HG02588 (cell line): ENCODE measurements around the gene ANO5.

Experiments used
- ATAC-seq: cut with Tn5 transposase; IDR thresholded peaks from one replicate; pipeline ENCODE4 v1.9.1; 2021; ENCODE audit warnings: mild to moderate bottlenecking, moderate library complexity; ENCODE audit not compliant: unreplicated experiment

Gene ANO5, protein sequence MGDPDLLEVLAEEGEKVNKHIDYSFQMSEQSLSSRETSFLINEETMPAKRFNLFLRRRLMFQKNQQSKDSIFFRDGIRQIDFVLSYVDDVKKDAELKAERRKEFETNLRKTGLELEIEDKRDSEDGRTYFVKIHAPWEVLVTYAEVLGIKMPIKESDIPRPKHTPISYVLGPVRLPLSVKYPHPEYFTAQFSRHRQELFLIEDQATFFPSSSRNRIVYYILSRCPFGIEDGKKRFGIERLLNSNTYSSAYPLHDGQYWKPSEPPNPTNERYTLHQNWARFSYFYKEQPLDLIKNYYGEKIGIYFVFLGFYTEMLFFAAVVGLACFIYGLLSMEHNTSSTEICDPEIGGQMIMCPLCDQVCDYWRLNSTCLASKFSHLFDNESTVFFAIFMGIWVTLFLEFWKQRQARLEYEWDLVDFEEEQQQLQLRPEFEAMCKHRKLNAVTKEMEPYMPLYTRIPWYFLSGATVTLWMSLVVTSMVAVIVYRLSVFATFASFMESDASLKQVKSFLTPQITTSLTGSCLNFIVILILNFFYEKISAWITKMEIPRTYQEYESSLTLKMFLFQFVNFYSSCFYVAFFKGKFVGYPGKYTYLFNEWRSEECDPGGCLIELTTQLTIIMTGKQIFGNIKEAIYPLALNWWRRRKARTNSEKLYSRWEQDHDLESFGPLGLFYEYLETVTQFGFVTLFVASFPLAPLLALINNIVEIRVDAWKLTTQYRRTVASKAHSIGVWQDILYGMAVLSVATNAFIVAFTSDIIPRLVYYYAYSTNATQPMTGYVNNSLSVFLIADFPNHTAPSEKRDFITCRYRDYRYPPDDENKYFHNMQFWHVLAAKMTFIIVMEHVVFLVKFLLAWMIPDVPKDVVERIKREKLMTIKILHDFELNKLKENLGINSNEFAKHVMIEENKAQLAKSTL

DNA sequence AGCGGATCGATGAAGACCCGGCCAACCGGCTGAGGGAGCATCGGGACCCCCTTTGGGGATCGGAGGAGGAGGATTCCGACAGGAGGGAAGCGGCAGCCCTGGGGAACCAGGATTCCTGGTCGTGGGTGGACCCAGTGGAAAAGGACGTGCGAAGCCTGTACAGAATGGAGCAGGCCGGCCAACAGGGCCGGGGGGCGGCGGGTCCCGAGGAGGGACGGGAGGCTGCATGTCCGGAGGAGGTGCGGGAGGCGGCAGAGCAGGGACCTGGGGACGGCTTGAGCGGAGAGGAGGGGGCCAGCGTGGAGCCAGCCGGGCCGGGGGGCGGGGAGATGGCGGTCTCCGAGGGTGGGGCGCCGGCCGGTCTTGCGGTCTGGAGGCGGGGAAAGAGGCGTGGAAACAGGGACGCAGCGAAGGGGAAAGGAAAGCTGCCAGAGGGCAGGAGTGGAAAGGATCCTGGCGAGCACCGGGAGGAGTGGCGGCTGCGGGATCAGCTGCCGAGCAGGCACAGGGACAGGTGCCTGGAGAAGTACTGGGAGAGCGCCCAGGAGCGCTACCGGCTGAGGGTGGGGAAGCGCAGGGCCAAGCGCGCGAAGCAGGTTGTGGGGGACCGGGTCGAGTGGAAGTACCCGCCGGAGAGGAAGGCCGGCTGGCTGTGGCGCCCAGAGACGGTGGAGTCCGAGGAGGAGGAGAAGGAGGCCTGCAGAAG is at the start of gene ANO5:
TSS of gene ANO5 (plus strand) at position 444 of the 706 bp plus-strand sequence. CDS start 408 bp downstream, outside the sequence.
- ATAC-seq, result peak; percentile 47

DNA sequence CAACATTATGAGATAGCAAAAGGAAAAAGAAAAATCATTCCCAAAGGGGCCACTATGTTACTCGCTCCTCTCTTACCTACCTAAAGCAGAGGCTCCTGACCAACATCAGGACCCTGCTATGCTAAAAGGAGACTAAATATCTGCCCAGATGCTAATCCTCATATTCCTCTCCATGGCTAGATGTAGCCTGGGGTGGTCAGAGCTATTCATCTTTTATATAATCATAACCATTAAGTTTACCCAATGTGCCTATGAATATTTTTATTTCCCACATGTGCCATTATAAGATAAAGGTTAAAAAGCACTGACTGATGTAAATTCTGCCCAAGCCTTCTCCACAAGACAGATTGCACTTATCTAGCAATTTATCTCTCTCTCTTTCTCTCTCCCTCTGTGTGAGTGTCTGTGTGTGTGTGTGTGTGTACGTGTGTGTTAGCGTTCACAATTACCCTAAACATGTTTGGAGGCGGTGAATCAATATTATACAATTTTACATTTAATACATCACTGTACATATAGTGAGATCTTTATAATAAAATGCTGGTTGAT is 41.2 kb upstream of the ANO5 start:
- no peak for ATAC-seq

DNA sequence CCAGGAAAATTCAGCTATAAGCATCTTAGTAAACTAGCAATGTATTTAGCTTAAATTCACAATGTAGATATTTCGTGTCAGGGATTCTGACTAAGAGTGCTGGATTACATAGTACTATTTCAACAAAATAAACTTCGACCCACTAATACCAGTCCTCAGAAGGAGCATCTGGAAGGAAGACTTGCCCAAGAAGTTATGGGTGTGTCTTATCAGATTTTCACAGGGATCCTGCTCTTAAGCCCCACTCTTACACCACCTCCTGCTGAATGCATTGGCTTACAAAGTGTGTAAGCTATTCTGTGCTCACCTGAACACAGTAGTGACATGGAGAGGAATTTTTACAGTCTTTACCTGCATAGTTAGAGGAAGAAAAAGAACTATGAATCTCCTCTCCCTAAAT is 35.4 kb upstream of the ANO5 start:
- ATAC-seq, result no peak

DNA sequence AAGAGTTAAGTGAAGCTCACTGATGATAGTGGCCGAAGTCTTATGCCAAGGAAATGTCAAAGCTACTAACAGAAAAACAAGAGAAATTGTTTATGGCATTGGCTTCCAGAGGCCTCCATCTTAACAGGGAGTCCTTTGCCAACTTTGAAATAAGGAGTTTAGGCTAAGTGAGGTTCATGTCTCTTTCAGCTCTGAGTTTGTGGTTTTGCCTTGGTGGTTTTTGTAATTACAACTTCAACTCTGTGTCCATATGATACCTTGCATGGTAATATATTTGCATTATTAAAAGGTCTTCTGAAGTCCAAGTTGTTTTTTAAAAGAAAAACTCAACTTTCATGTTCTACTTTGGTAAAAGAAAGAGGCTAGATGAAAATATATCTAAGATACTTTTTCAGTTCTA is 31.4 kb upstream of the ANO5 start:
- no peak for ATAC-seq

DNA sequence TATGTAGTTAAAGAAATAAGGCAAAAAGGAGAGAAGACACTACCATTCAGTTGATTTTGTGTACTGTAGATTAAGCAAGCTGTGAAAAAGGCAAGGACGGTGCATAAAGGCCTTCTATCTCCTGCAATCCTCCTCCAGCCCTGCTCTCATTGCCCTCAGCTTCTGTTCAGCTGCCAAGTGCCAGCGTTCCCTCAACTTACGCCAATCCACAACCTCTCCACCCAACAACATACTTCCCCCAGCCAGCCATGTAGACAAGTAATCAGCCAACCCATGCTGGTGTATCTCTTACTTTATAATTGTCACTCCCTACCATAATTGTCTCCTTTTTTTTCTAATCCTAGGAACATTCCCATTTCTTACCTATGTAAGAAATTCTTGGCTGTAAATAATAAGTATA is 30.1 kb upstream of the ANO5 start:
- ATAC-seq, result no peak

DNA sequence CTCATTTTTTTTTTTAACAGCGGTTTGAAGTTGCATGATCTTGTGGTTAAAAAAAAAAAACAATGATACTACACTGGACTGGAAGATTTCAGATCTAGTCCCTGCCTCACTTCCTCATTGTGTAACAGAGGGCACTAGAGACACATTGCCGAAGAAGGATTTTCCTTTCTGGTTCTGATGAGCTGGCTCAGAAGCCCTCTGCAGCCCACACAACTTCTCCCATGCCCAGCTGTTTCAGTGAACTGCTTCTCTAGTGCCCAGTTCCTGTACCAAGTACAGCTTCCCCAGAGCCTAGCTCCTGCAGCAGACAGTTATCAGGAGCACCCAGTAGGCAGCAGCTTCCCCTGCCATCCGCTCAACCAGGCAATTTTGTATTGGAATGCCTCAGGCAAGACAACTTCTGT is 29.5 kb upstream of the ANO5 start:
- ATAC-seq, result peak; percentile 90

DNA sequence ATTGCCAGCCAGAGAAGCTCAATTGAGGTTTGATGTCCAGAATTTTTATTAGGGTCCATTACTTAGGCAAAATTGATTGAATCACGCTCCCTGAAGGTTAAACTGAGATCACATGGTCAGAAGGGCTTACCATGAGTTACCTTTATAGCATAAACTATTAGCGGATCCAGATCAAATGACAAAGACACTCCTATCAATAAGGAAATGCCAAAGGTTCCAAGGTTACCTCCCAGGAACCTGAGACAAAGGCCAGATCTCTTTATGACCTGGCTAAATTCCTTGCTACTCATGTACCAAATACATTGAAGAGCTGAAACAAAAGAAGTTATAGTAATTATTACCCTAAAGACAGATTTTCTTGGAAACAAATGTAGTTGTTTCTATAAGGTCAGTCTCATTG is 27.8 kb upstream of the ANO5 start:
- ATAC-seq, result no peak

DNA sequence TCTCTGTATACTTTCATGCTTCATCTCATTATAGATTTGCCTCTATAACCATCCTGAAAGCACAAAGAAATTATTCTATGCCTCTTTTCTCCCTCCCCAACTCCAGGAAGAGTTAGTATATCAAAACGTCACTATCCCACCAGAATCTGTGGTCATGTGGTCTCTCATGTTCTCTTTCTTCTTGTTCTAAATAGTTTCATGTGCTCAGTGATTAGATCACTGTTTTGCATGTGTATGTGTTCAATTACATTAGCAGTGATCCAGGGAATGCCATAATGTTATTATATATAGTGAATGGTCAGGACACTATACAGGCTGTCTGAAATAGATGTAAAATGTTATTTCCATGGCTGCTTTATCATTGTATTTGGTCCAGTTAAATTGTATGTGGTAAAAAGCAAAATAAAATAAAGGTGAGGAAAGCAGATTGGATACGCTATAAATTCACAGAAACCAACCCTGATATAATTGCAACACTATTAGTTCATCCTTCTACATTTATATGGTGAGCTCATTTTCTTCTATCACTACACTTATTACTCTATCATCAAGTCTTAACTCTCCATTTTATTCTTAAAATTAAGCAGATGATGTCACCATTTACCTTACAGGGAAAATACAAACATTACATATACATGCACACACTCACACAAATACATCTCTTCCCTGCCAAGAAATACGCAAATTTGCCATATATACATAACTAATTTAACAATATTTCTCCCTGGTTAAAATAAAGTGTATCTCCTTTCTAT is 26.9 kb upstream of the ANO5 start:
- no peak for ATAC-seq

DNA sequence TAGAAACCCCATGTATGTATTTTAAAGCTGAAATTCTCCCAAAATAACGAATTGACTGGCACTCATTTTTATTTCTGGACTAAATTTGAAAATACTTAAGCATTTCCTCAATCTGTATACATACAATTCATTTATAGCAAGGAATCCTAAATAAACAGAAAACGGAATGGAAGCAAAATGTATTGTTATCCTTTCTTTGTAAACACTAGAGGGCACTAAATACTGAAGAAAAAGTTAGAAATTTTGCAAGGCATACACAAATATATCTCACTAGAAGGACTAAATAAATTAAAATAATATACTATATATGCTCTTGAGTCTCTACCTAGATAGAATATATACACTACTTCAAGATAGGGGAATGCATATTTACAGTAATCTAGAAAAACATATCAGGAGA is 23.1 kb upstream of the ANO5 start:
- no peak for ATAC-seq

DNA sequence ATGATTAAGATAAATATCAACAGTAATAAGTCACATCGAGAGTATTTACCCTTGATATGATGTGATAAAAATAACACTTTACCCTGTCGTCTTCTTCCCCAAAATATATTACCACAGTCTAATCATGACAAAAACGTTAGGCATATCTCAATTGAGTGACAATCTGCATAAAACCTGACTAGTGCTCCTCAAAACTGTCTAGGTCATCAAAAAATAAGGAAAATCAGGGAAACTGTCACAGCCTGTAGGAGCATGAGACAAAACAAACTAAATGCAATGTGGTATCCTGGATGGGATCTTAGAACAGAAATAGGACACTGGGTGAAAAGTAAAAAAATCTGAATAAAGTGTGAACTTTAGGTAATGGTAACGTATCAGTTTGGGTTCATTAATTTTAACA is 19.4 kb upstream of the ANO5 start:
- ATAC-seq, result no peak

DNA sequence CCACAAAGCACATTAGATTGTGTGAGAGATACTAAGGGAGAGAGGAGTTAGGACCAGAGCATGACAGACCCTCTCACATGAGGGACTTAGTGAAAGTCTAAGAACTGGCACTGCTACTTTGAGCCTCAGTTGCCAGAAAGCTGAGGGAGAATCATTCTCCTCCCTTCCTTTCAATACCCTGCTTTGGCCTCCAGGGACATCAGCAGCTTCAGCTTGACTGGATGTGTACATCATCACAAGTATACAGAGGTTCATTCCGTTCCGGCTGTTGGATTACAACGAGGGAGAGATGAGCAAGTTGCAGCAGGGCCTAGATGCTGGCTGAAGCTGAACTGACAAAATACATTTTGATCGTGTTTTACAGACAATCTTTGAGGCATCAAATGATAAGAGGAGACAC is 15.7 kb upstream of the ANO5 start:
- no peak for ATAC-seq

DNA sequence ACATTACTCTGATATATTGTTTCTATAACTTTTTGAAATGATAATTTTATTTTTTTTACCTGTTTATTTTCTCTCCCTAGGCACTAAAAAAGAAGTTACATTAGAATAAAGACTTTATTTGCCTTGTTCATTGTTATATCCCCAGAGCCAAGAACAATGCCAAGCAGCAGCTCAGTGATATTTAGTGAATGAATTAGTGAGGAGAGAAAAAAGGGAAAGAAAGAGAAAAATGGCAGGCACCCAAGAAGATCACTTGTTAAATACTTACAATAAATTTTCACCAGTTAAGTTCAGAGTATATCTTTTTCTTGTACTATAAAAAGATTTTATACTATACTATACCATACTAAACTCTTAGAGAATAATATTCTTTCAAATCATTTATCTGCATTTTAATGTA is 13.3 kb upstream of the ANO5 start:
- no peak for ATAC-seq

DNA sequence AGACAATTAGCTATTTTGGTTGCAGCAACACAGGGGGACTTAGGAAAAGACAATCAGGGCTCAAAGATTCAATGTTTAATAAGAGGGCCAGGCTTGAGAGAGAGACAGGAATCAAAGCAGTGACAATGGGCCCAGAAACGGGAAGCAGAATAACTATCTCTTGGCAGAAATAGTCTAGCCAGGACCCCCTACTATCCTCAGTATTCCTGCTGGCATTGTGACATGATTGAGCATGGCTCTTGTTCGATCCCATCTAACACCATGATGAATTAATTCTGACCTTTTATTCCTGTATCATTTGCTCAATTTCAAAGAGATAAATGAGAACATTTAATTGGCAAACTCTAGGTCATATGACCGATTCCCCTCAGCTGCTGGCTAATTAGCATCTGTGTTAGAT is 12.8 kb upstream of the ANO5 start:
- ATAC-seq, result no peak

DNA sequence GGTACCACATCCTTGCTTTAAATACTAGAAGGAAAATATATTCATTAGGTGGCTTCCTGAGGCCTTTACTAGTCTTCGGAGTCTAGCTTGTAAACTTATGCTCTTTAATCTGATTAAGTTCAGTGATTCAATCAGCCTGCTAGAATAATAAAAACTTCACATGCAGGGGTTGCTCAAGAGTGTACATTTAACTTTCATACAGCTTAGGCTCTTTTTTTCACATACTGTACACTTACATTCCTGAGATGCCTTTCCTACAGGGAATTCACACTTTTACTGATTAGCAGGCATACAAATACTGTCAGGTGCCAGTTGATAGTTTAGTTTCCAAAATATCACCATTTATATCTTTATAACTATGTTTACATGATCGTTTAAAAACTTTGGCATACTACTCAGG is 3.2 kb upstream of the ANO5 start:
- ATAC-seq, result no peak

DNA sequence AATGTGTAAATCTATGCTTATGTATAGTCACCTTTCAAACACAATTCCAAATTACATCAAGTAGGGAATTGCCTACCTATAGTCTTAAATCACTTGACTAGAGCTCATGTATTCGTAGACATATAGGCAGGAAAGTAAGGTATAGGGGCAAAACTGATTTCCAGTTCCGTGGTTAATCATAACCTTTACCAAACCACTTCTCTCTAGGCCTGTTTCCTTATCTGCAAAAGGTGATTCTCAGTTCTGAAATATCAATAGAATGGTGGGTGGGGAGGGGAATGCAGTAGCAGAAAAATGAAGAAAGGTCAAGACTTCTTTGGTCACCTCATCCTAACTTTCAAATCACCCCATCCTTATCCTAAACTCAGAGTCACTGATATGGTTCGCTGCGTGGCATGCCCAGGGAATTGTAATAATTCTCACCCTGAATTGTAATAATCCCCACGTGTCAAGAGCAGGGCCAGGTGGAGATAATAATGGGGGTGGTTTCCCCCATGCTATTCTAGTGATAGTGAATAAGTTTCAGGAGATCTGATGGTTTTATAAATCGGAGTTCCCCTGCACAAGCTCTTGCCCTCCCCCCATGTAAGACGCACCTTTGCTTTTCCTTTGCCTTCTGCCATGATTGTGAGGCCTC is 1.9 kb upstream of the ANO5 start:
- peak; percentile 44 for ATAC-seq

DNA sequence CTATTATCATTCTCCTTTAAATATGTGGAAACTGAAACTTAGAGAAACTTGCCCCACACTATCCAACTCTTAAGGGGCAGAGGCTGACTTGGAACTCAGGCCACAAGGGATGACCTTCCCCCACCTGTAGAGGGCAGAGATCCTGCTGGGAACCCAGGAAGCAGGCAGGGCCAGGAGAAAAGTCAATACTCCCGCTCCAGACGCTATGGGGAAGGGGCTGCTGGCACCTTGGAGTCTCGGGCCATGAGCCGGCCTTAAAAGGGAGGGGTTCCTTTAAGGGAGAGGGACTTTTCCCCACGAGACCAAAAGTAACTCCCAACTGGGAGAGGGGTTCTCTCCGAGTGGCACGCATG is 620 bp upstream of the ANO5 start:
- no peak for ATAC-seq

DNA sequence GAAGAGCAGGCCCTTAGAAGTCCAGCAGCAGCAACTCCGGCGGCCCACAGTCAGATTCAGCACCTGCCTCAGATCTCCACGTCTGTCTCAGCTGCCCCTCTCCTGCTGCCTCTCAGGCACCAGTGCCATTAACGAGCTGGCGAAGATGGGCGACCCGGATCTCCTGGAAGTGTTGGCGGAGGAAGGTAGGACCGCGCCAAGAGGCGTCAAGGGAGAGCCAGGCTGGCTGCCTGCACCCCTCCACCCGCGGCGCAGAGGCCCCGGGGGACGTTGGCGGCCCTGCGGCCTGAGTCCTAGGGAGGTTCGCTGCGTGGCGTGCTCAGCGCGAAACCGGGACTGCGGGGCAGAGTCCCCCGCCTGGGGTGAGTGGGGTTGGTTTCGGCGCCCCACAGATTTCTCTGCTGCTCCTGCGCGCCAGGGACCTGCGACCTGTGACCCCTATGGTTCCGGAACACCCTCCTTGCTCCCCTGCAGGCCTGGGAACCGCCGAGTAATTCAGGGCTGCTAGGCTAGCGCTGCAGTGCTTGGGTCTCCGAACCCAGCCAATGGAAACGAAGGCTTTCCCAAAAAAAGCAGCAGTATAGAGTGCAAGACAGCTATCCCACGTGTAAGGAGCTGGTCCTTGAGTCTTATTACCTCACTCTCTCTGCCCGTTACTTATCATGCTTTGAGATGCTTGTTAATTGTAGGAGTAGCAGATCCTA is 615 bp downstream of the ANO5 start:
- ATAC-seq, result peak; percentile 35

DNA sequence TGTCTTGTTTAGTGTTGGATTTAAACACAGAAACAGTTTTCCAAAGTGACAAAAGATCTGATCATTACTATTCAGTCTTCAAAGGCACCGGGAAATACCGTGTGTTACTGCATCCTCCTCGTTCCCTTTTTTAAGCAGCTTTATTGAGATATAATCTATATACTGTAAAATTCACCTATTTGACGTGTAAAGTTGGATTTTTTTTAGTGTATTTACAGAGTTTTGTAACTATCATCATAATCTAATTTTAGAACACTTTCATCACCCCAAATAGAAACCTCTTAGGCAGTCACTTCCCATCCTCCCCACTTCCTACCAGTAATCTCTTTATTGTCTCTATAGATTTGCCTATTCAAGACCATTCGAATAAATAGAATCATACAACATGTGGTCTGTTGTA is 1.4 kb downstream of the ANO5 start:
- ATAC-seq, result no peak

DNA sequence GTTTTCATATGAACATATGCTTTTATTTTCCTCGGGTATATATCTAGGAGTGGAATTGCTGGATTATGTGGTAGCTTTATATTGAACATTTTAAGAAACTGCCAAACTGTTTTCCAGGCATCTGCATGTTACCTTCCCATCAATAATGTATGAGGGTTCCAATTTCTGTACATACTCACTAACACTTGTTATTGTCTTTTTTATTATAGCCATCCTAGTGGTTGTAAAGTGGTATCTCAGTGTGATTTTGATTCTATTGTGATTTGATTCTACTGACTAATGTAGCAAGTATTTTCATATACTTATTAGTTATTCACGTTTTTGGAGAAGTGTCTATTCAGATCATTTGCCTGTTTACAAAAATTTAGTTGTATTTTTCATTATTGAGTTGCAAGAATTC is 2.0 kb downstream of the ANO5 start:
- no peak for ATAC-seq
